Inflammatory macrophage (primary cell): ENCODE results near the gene NPAS3.
A peak's percentile ranks its signal among the peaks of the same experiment; 100 is the strongest.

ENCODE experiments used
- DNase-seq, 2 donors: peaks; one replicate each; pipeline ENCODE4 v3.0.0-alpha.2; 2020 to 2022

The NPAS3 gene

DNA sequence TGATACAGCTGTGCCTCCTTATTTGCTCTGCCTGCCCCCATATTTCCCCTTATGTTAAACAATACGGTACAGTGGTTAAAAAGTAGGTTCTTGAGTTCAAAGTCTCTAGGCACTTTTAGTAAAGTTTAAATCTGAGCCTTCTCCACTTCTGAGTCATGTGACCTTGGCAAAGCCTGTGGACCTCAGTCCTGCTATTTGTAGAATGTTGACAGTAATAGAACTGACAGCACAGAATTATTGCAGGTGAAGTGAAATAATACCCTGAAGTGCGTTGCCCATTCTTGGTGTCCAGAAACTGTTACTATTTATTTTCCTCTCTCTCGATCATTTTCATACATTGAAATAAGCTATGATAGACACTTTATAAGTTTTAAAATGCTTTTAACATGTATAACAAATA is 512.5 kb downstream of the NPAS3 start:
- no peak for DNase-seq

- DNase-seq, result no peak
Observed at GRCh38 chr14:33452995-33453394, 514.3 kb downstream of the NPAS3 start.

GRCh38 chr14:33454022-33454595 is 515.4 kb downstream of the NPAS3 start:
- no peak for DNase-seq

GRCh38 chr14:33454707-33455106 is 516.0 kb downstream of the NPAS3 start:
- DNase-seq, result no peak

DNA sequence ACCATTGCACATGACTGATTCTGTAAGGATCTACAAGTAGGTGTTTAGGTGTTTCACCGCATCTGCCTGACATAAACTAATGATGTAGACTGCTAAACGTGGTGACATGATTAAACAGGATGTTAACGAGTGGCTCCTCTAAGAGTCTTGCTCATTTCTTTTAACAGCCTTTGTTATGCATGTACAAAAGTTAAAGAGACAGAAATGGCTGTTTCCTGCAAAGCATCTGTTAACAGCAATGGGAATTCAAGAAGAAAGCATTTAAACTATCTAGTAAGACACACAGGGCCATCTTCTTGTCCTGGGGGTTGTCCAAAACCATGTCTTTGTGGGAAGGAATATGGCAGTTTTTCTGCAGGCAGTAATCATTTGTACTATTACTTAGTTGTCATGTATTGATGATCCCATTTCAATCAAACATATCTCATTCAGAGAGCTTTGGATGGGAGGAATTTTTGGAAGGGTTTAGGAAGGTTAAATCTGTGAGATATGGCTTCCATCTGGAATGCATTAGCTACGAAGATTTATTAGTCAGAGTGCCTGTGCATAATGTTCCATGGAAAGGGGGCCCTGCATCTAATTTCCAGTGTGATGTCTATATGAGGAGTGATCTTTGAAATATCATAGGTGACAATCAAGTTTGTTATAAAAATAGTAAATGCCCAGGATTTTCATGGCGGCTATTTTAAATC is 517.1 kb downstream of the NPAS3 start:
- no peak for DNase-seq

- DNase-seq, result no peak
Observed at GRCh38 chr14:33457021-33457420, 518.3 kb downstream of the NPAS3 start.

DNA sequence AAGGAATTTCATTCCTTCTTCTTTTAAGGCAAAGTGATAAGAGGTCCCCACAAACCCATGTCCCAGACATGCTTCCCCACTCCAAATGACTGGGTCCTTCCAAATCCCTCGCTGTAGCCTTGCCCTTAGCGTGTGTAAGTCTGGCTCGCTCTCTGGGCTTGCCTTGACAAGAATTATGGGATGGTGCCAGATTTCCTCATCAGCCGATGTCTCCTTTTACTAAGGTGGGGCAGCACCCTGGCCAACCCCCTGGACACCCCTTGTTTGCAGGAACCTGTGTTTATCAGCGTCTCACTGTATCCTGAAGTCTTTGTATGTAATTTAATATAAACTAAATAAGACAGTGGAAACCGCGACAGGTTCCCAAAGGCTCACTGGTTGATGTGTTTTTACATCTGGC is 518.9 kb downstream of the NPAS3 start:
- DNase-seq, result no peak

- DNase-seq, result no peak
Observed at GRCh38 chr14:33460164-33460563, 521.5 kb downstream of the NPAS3 start.

DNA sequence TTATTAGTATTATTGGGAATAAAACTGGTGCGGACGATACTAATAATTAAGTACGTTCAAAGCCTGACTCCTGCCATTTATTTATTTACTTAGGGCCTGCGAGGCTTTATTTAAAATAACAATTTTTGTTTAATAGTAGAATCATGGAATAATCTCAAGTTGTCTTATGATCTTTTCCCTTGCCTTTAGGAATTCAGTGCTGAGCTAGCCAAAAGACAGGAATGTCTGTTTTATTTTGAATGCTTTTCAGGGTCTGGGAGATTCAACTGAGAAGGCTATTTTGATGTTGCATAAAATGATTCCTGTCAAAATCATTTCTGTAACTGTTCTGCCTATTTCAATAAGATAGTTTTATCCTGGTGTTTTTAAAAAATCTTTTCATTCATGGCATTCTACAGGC is 522.4 kb downstream of the NPAS3 start:
- DNase-seq, result no peak

GRCh38 chr14:33463731-33464130 is 525.1 kb downstream of the NPAS3 start:
- DNase-seq, result no peak

GRCh38 chr14:33464254-33464962 is 525.7 kb downstream of the NPAS3 start:
- no peak for DNase-seq

DNA sequence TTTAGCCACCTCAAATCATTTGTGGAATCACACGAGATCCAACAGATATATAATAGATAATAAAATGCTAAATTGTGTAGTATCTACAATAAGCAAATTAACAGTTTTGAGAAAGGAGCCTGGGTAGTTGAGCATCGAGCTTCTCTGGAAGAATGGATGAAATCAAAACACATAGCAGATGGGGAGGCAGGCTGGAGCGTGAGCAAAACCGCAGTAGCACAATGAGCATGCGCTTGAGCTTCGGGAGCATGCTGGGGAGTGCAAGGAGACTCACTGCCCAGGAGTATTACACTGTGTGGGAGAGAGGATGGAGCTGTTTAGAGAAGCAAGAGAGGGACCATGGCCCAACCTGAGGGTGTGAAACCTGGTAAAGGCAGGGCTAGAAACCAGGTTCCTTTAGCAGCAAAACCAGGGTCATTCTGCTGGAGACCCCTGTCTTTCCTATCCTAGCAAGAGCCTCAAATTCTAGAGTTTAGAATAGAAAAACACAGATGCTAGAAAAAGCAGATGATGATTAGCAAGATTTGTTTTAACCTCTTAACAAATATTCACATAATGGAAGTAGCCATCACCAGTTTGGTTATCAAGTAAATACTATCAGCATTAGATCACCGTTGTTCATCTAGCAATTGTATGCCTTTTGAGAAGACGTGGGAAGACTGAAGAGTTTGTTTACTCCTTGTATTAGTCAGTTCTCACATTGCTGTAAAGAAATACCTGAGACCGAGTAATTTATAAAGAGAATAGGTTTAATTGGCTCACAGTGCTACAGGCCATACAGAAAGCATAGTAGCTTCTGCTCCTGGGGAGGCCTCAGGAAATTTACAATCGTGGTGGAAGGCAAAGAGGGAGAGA is 527.4 kb downstream of the NPAS3 start:
- DNase-seq, result no peak

GRCh38 chr14:33467971-33468370 is 529.3 kb downstream of the NPAS3 start:
- no peak for DNase-seq

GRCh38 chr14:33469898-33470297 is 531.2 kb downstream of the NPAS3 start:
- no peak for DNase-seq

GRCh38 chr14:33471776-33472175 is 533.1 kb downstream of the NPAS3 start:
- no peak for DNase-seq

- DNase-seq, result peak in 1 of 2 donors; percentile 23
Observed at GRCh38 chr14:33475623-33476022, 536.9 kb downstream of the NPAS3 start.

DNA sequence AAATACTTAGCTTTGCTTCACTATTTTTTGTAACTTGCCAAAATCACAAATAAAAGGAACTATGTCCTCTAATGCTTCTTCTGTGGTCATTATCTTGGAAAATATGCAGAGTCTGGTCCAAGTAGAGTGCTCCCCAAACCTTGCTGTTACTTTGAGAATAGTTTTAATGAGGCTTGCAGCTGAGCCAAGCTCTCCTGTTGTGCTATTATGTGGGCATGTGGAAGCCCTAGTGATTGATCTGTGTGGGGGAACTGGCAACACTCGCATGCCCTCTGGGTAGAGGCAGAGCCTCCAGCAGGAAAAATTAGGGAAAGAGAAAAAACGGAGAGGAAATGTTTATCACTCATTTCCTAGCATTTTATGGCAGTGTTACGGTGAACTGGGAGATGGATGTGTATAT is 539.1 kb downstream of the NPAS3 start:
- DNase-seq, result no peak

GRCh38 chr14:33480071-33480886 is 541.6 kb downstream of the NPAS3 start:
- DNase-seq, result no peak

- DNase-seq, result no peak
Observed at GRCh38 chr14:33480887-33481184, 542.2 kb downstream of the NPAS3 start.

- no peak for DNase-seq
Observed at GRCh38 chr14:33483110-33483509, 544.4 kb downstream of the NPAS3 start.

- no peak for DNase-seq
Observed at GRCh38 chr14:33483541-33483940, 544.9 kb downstream of the NPAS3 start.

DNA sequence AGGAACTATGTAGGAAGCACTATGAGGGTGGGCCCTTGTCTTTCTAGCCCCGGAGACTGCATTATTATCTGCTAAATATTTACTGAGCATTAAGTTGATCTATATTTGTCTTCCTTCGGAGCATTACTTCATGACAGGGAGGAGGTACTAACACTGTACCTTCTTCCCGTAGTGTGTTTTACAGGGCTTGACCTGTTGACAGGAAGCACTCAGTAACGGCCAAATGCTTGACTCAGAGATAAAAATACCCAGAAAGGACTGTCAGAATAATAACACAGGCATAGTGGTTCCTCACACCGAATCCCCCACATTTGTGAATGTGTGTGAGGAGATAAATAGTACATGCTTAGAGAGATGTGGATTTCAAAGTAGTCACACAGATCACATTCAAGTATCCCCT is 545.6 kb downstream of the NPAS3 start:
- DNase-seq, result no peak
